Muscle layer of colon (tissue), 2 donors: ENCODE results near the gene PDIA5.
A peak's percentile ranks its signal among the peaks of the same experiment; 100 is the strongest.

Experiments used
- H3K27ac ChIP-seq: one replicate; pipeline ENCODE4 v1.7.0; 2013; ENCODE audit warnings: low read depth, mild to moderate bottlenecking, low read length, moderate library complexity
- H3K27me3 ChIP-seq, 2 donors: one replicate each; pipeline ENCODE4 v1.7.0; 2013; ENCODE audit warnings: low read length in 2 of 2, mild to moderate bottlenecking in 2 of 2; ENCODE audit not compliant: insufficient read depth in 2 of 2, control insufficient read depth in 1 of 2
- H3K36me3 ChIP-seq: one replicate; pipeline ENCODE4 v1.7.0; 2013; ENCODE audit warnings: mild to moderate bottlenecking, low read length; ENCODE audit not compliant: insufficient read depth
- H3K4me1 ChIP-seq: one replicate; pipeline ENCODE4 v1.7.0; 2013; ENCODE audit warnings: mild to moderate bottlenecking, low read length; ENCODE audit not compliant: insufficient read depth
- H3K4me3 ChIP-seq, 2 donors: one replicate each; pipeline ENCODE4 v1.7.0; 2013; ENCODE audit warnings: low read length in 2 of 2, low read depth in 1 of 2, mild to moderate bottlenecking in 1 of 2, moderate library complexity in 1 of 2
- H3K9ac ChIP-seq: one replicate; pipeline ENCODE4 v1.7.0; 2013; ENCODE audit warnings: low read length
- H3K9me3 ChIP-seq: one replicate; pipeline ENCODE4 v1.7.0; 2013; ENCODE audit warnings: mild to moderate bottlenecking, low read length
- donor health status: abdominal sarcoma.
- donor health status: Adenocarcinoma of cecum.

PDIA5 gene

GRCh38 chr3:123066896-123067688 is at the start of gene PDIA5:
PDIA5 (plus strand) TSS chr3:123067025; CDS start chr3:123067165, 140 bp downstream.
- Histone ChIP-seq H3K9me3 (no peaks in the 10 kb centered on the region), H3K27ac (peak within 1 kb of the TSS; percentile 85), H3K27me3 (no peaks in the 10 kb centered on the region), H3K36me3 (no peaks in the 10 kb centered on the region), H3K4me1 (peaks cover 38% of the 10 kb centered on the region), H3K9ac (peak within 1 kb of the TSS; percentile 18), H3K4me3 (peak within 1 kb of the TSS; percentile 77 to 96)

- Histone ChIP-seq H3K4me3 (no peak overlapping the region), H3K4me1 (no peaks in the 10 kb centered on the region), H3K9ac (no peak overlapping the region), H3K27me3 (no peaks in the 10 kb centered on the region), H3K36me3 (no peaks in the 10 kb centered on the region), H3K27ac (no peak overlapping the region), H3K9me3 (no peaks in the 10 kb centered on the region)
Measured at GRCh38 chr3:123018683-123019082, 48.1 kb upstream of the PDIA5 start.

GRCh38 chr3:123019161-123019560 is 47.7 kb upstream of the PDIA5 start:
- Histone ChIP-seq H3K36me3 (no peaks in the 10 kb centered on the region), H3K9me3 (no peaks in the 10 kb centered on the region), H3K27ac (no peak overlapping the region), H3K9ac (no peak overlapping the region), H3K27me3 (no peaks in the 10 kb centered on the region), H3K4me1 (no peaks in the 10 kb centered on the region), H3K4me3 (no peak overlapping the region)

GRCh38 chr3:123019591-123019990 is 47.2 kb upstream of the PDIA5 start:
- Histone ChIP-seq H3K4me1 (no peaks in the 10 kb centered on the region), H3K27ac (no peak overlapping the region), H3K9ac (no peak overlapping the region), H3K4me3 (no peak overlapping the region), H3K36me3 (no peaks in the 10 kb centered on the region), H3K27me3 (no peaks in the 10 kb centered on the region), H3K9me3 (no peaks in the 10 kb centered on the region)

- H3K9me3 ChIP-seq = no peaks in the 10 kb centered on the region
- H3K27ac ChIP-seq = no peak overlapping the region
- no peaks in the 10 kb centered on the region for H3K36me3 ChIP-seq
Measured at GRCh38 chr3:123020709-123021108, 46.1 kb upstream of the PDIA5 start.

GRCh38 chr3:123021388-123021787 is 45.4 kb upstream of the PDIA5 start:
- no peak overlapping the region for H3K27ac ChIP-seq
- H3K4me1 ChIP-seq = no peaks in the 10 kb centered on the region
- H3K36me3 ChIP-seq = no peaks in the 10 kb centered on the region
- H3K4me3 ChIP-seq = no peak overlapping the region
- H3K9me3 ChIP-seq = no peaks in the 10 kb centered on the region
- H3K27me3 ChIP-seq = peaks cover under 1 to 6% of the 10 kb centered on the region in 2 donors
- H3K9ac ChIP-seq = no peak overlapping the region

More at GRCh38 chr3:123020709-123021108, 46.1 kb upstream of the PDIA5 start:
- Histone ChIP-seq H3K4me3 (no peak overlapping the region), H3K9ac (no peak overlapping the region), H3K4me1 (no peaks in the 10 kb centered on the region), H3K27me3 (peaks cover 0 to 3% of the 10 kb centered on the region in 2 donors)

GRCh38 chr3:123021996-123022510 is 44.8 kb upstream of the PDIA5 start:
- Histone ChIP-seq H3K36me3 (no peaks in the 10 kb centered on the region), H3K27me3 (peaks cover 6 to 7% of the 10 kb centered on the region in 2 donors)

GRCh38 chr3:123024056-123024455 is 42.8 kb upstream of the PDIA5 start:
- Histone ChIP-seq H3K4me3 (no peak overlapping the region), H3K9ac (no peak overlapping the region), H3K9me3 (no peaks in the 10 kb centered on the region), H3K27ac (no peak overlapping the region), H3K27me3 (peaks cover 12 to 22% of the 10 kb centered on the region in 2 donors), H3K36me3 (no peaks in the 10 kb centered on the region), H3K4me1 (peaks cover 15% of the 10 kb centered on the region)

More at GRCh38 chr3:123021996-123022510, 44.8 kb upstream of the PDIA5 start:
- Histone ChIP-seq H3K4me1 (peaks cover 2% of the 10 kb centered on the region), H3K9ac (no peak overlapping the region), H3K27ac (no peak overlapping the region), H3K9me3 (no peaks in the 10 kb centered on the region), H3K4me3 (no peak overlapping the region)

- no peaks in the 10 kb centered on the region for H3K9me3 ChIP-seq
- H3K4me3 ChIP-seq = peak overlapping the region in 1 of 2 donors; percentile 15
- peaks cover 15% of the 10 kb centered on the region for H3K4me1 ChIP-seq
- no peak overlapping the region for H3K9ac ChIP-seq
- no peaks in the 10 kb centered on the region for H3K36me3 ChIP-seq
- no peak overlapping the region for H3K27ac ChIP-seq
- peaks cover 20 to 40% of the 10 kb centered on the region in 2 donors for H3K27me3 ChIP-seq
Measured at GRCh38 chr3:123025642-123026521, 40.9 kb upstream of the PDIA5 start.

- H3K4me1 ChIP-seq = peaks cover 15% of the 10 kb centered on the region
- H3K4me3 ChIP-seq = peak overlapping the region; percentile 63 to 70
- H3K9ac ChIP-seq = no peak overlapping the region
- no peaks in the 10 kb centered on the region for H3K36me3 ChIP-seq
- H3K9me3 ChIP-seq = no peaks in the 10 kb centered on the region
- no peak overlapping the region for H3K27ac ChIP-seq
- H3K27me3 ChIP-seq = peaks cover 20 to 48% of the 10 kb centered on the region in 2 donors
Measured at GRCh38 chr3:123026565-123027291, 40.1 kb upstream of the PDIA5 start.
